Stimulated activated CD8-positive, alpha-beta memory T cell treated with anti-CD3 and anti-CD28 coated beads, Interleukin-7, amount 100 ng/mL, for 1 hour (primary cell): Measurements from ENCODE around the gene JADE2.
"Not testable (repeated sequence)": the region's sequence is repeated elsewhere in the genome, so short reads cannot be mapped to it uniquely, and the experiment has no call there.

Experiments used
- DNase-seq, 2 donors: peaks; one replicate each; pipeline ENCODE4 v3.0.0-alpha.2; 2020; ENCODE audit warnings: low read depth in 2 of 2

The JADE2 gene

DNA sequence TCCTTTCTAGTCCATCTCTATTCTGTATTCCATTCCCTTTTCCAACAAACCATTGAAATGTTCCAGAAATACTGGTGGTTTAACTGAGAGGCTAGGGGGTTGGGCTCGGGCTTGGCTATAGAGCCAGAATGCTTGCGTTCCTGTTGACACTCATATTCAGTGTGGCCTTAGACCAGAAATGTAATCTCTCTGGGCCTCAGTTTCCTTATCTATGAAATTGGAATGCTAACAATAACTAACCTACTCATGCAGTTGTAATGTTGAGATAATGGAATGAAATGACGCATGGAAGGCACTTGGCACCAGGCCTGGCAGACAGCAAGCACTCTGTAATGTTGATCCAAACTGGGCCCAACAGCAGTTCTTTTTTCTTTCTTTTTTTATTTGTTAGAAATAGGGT is 26.8 kb downstream of the JADE2 start:
- no peak for DNase-seq

DNA sequence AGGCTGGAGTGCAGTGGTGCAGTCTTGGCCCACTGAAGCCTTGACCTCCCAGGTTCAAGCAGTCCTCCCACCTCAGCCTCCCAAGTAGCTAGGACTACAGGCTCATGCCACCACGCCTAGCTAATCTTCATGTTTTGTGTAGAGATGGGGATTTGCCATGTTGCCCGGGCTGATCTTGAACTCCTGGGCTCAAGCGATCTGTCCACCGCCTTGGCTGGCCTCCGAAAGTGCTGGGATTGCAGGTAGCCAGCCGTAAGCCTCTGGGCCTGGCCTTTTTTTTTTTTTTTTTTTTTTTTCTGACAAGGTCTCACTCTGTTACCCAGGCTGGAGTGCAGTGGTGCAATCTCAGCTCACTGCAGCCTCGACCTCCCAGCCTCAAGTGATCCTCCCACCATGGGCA is 27.2 kb downstream of the JADE2 start:
- not testable (repeated sequence) for DNase-seq

DNA sequence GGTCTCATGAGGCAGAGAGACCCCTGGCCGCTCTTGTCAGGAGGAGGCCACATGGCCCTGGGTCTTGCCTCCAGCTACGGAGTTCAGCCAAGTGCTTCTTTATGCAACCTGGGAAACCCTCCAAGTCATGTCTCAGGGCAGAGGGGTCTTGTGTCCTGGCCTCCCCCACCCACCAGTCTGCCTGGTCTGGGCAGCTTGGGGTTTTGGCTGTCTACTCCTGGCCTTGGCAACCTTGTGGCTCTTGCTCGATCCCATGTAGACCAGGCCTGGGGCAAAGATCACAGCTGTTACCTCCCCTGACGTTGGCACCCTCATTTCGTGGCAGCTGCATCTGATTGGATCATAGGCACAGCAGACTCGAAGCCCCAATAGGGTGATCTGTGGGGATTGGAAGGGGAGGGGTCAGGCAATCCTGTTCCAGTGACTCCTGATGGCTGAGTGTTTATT is 28.4 kb downstream of the JADE2 start:
- no peak for DNase-seq

DNA sequence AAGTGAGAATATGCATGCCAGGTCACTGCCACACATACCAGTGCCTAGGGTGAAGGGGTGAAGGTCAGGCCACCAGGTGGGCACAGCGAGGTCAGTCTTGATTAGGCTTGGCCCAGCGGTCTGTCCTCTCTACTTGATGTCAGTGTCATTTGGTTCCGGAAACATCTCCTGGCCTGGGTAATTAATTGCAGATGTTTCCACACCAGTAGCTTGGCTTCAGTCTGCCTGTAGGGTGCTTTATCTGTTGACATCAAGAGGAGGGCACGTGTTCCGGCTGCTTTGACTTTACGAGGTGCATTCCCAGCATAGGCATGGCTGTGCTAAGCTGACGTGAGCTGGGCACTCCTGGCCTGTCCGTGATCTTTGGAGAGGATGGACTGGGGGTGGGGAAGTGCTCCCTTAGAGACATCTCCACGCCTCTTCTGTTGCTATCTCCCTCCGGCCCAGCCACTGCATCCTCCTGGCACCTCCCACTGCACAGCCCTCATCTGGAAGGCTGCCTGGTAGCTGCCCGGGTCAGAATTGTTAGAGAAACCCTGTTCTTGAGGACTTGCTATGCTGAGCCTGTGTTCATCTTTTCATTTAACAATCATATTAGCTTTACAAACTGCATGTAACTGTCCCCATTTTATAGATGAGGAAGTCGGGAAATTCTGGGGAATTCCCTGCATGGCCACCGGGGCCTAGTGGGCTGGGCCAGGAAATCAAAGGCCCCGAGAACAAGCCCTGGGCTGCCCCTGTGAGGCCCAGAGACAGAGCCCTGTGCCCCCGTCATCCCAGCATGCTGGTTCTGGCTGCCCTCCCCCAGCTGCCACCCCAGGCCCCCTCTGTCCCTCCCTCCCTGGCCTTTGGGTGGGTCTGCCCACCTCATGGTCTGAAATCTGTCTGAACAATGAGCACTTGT is 29.1 kb downstream of the JADE2 start:
- DNase-seq = no peak

DNA sequence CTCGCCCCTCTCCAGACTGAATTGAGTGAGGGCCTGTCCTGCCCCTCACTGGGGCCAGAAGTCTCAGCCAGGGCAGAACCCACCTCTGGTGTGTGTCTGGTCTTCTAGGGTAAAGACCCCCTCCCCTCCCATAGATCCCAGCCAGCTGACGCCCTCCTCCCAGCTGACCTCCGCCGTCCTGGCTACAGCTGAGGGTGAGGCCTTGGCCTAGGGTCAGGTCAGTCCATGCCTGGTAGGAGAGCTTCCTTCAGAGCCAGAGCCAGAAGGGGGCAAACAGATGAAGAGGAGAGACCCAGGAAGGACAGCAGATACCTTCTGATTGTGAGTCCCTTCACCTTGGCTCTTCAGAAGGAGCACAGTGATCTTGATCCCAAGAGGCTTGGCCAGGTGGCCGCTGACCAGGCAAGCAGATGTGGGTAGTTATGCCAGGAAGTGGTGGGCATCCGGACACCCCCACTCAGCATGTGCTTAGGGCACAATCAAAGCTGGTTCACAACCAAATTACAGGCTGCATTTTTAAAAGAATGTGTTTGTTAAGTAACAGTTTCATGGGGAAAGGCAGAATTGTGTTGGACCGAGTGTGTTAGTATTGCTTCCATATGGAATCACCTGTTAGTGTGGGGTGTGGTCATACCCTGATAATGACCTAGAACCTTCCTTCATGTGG is 29.9 kb downstream of the JADE2 start:
- no peak for DNase-seq

DNA sequence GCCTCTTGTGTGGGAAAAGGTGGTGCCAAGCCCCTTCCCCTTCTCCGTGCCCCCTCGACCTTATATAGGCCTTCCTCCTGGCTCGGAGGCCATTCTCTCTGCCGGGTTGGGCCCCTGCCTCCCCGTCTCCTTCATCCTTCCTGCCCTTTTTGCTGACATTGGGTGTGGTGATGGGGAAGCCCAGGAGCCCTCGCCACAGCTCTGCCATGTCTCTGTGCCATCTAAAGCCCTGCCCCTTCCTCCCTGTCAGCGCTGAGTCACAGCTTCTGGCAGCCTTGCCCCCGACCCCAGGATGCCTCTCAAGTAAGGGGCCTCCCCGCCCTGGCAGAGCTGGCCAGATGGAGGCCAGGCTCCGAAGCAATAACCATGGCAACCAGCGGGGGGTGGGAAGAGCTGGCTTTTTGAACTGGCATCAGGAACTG is 30.4 kb downstream of the JADE2 start:
- peak; percentile 44 to 46 for DNase-seq

DNA sequence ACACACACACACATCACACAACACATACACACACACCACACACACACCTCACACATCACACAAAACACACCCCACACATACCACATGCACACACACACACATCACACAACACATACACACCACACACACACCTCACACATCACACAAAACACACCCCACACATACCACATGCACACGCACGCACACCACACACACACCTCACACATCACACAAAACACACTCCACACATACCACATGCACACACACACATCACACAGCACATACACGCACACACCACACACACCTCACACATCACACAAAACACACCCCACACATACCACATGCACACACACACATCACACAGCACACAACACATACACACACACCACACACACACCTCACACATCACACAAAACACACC is 31.1 kb downstream of the JADE2 start:
- not testable (repeated sequence) for DNase-seq

DNA sequence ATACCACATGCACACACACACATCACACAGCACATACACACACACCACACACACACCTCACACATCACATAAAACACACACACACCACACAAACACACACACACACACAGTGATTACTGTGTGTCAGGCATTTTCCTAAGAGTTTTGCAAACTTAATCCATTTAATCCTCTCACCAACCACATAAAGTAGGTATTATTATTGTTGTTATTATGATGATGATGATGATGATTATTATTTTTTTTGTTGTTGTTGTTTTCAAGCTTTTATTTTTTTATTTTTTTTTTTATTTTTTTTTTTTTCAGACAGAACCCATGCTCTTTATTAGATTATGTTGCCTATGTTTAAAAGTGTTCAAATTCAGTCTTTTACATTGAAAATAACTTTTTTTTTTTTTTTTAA is 31.5 kb downstream of the JADE2 start:
- no peak for DNase-seq

DNA sequence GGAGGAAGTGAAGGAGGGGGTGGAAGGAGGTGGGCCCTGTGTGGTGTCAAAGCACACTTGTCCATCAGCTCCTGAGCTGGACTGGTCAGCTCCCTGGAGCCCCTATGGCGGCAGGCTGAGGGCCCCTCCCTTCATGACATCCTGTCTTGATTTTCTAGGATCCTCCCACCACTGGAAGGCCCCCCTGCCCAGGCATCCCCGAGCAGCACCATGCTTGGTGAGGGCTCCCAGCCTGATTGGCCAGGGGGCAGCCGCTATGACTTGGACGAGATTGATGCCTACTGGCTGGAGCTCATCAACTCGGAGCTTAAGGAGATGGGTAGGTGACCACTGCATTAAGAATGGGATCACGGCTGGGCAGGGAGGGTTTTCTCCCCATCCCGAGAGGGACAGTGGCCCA is 34.2 kb downstream of the JADE2 start:
- DNase-seq = no peak

DNA sequence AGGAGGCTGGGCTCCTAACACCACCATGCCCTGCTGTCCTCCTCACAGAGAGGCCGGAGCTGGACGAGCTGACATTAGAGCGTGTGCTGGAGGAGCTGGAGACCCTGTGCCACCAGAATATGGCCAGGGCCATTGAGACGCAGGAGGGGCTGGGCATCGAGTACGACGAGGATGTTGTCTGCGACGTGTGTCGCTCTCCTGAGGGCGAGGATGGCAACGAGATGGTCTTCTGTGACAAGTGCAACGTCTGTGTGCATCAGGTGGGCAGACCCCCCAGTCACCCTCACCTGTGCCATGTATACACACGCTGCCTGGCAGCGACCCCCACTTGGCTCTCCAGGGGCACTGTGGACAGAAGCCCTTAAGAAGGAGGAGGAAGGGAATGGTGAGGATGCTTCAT is 35.2 kb downstream of the JADE2 start:
- no peak for DNase-seq

DNA sequence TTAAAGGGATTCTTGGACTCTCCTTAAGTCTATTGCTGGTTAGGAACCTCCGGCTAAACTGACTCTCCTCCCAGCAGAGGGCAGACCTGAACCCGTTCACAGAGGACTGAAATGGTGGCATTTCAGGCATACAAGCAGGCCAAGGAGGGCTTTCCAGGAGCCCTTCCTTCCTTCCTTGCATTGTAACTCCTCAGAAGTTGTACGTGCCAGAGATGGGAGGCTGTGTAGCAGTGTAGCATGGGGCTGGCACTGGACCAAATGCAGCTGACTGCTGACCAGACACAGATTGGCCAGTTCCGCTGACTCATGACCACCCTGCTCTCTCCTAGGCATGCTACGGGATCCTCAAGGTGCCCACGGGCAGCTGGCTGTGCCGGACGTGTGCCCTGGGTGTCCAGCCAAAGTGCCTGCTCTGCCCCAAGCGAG is 36.4 kb downstream of the JADE2 start:
- no peak for DNase-seq

DNA sequence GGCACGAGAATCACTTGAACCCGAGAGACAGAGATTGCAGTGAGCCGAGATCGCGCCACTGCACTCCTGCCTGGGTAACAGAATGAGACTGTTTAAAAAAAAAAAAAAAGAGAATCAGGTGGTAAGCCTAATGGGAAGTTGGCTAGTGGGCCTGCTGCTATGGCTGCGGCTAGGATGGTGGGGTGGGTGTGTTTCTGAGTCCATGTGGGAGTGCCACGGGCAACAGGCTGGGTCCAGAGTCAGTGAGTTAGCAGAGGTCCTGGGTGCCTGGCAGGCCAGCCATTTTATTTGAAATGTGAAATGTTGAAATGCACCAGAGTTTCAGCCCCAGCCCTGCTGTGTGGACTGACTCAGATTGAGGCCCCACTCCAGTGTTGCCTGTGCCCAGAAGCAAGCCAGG is 37.8 kb downstream of the JADE2 start:
- DNase-seq = no peak

DNA sequence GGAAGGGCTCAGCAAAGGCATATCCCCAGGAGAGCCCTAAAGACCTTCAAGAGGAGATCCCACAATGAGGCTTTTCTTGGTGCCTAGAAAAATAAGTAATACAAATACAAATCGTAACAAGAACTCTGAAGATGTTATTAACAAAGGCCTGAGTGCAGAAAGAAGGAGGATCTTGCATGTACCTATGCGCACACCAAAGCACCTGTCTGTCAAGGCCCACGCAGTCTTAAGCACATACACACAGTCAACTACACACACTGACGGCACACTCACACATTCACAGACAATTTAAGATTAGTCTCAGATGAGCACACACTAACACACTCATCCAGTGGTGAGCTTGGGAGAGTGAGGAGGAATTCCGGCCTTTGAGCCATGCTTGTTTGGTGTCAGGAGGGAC is 38.5 kb downstream of the JADE2 start:
- no peak for DNase-seq

DNA sequence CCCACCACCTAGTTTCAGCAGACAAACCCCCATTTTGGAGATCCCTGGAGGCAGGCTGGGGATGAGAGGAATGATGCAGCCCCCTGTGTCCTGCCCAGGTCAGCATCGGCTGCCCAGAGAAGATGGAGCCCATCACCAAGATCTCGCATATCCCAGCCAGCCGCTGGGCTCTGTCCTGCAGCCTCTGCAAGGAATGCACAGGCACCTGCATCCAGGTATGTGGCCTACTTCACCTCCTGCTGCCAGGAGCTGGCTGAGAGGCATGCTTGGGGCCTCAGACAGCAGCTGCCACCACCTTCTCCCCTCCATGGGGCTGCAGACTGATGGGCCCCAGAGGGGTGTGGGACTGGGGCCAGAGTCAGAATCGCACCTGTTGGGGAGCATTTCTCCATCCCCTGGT is 38.9 kb downstream of the JADE2 start:
- DNase-seq = no peak

DNA sequence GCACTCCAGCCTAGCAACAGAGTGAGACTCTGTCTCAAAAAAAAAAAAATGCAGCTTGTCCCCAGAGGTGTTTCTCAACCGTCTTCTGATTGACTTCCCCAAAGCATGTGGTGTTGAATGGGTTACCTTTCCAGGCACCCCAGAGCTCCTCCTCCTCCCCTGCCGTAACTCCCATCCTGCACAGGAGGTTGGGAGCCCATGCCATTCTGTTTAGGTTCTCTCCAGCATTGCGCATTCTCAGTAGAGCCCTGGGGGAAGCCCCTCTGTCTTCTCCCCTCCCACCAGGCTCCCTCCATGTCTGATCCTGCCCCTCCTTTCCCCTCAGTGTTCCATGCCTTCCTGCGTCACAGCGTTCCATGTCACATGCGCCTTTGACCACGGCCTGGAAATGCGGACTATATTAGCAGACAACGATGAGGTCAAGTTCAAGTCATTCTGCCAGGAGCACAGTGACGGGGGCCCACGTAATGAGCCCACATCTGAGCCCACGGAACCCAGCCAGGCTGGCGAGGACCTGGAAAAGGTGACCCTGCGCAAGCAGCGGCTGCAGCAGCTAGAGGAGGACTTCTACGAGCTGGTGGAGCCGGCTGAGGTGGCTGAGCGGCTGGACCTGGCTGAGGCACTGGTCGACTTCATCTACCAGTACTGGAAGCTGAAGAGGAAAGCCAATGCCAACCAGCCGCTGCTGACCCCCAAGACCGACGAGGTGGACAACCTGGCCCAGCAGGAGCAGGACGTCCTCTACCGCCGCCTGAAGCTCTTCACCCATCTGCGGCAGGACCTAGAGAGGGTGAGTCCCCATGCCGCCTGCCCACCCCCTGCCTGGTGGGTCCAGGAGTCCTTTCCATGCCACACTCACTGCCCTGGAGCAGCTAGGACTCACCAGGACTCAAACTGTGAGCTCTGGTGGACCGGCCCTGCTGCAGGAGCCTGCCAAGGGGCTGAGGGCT is 40.6 kb downstream of the JADE2 start:
- no peak for DNase-seq

DNA sequence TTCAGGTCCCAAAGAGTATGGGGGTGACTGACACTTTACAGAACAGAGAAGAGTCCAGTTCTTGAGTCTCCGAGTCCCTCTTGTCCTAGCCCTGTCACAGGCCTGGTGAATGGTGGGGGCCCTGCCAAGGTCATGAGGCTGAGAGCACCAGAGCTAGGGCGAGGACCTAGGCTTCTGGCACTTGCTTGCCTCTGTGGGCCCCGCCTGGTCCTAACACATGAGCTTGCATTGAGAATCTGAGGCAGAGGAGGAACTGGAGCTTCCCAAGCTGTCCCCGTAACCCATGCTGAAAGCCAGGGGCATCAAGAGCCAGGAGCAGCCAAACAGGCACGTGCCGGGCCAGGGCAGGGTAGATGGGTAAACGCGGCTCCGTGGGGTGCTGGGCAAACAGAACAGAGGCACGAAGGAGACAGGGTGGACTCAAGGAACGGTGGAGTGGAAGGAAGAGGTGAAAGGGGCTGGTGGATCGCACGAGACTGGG is 41.3 kb downstream of the JADE2 start:
- DNase-seq = no peak

DNA sequence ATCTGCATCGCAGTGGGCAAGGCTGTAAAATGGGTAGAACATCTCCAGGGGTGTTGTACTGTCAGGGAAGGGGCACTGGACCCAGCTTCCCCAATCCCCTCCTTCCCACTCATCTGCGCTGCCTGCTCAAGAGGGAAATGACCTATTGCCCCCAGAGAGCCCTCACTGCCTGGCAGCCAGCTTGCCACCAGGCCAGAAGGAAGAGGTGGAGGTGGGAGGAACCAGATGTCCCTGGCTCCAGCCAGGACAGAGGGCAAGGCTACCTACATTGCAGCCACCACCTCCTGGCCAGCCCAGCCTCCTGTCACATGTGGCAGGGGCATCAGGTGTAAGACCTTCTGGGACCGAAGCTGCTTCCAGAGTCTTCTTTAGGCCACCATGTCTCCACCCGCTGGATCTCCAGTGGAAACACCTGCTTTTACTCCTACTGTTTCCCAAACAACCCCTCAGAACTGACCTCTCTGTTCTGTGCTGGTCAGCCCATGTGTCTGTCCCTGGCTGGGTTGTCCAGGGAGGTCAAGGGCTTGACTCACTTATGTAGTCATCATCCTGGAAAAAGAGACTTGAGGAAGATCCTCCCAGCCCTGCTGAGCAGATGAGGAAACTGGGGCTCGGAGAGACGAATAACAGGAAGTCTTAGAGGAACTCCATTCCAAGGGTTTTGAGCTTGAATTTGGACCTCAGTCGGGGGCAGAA is 42.3 kb downstream of the JADE2 start:
- DNase-seq = no peak

DNA sequence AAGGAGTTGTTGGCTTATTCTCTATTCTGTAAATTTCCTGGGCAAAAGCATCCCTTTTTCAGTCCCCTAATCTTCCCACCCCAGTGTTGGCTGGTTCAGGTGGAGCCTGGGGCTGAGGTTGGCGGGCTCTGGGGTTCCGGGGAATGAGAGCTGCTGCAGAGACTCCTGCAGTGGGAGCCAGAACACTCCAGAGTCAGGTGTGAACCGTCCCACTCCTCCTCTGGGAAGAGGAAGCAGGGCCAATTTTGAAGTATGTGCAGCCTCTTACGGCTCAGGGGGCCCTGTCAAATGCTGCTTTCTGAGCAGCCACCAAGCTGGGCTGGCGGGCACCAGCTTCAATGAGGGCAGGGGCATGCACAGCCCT is 42.8 kb downstream of the JADE2 start:
- DNase-seq = no peak

DNA sequence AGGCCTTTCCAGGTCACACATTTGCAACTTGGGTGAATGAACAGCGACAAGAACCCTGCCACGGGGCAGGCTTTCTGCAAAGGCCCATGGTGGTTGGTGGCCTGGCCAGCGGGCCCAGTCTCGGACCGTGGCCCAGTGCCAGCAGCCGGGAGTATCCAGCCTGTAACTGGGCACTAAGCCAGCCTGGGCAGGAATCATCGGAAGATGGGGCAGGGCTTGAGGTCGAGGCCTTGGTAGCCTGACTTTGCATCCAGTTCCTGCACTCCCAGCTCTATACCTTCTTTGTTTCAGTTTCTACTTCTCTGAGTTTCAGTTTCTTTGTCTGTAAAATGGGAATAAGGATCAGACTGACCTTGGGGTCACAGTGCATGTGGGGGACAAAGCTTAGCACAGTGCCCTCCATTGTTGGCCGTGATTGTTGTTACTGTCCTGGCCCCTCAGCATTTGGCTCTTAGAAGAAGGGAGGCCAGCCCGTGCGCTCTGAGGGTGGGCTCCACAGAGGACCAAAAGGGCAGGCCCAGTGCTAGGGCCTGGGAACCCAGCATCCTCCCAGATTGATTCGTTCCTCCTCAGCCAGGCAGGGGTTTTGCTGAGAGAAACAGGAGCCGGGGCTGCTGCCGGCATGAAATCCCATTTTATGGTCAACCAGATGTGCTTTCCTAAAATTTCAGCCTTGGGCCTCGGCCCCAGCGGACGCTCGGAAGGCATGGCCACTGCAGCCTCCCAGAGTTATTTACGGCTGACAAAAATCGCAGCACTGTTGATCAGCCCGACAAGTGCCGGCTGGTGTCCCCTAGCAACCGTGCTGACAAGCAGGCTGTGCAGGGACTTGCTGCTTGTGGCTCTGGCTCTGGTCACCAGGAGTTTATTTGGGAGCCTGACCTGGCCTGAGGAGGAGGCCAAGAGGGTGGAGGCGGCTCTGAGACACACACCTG is 43.6 kb downstream of the JADE2 start:
- DNase-seq = no peak

DNA sequence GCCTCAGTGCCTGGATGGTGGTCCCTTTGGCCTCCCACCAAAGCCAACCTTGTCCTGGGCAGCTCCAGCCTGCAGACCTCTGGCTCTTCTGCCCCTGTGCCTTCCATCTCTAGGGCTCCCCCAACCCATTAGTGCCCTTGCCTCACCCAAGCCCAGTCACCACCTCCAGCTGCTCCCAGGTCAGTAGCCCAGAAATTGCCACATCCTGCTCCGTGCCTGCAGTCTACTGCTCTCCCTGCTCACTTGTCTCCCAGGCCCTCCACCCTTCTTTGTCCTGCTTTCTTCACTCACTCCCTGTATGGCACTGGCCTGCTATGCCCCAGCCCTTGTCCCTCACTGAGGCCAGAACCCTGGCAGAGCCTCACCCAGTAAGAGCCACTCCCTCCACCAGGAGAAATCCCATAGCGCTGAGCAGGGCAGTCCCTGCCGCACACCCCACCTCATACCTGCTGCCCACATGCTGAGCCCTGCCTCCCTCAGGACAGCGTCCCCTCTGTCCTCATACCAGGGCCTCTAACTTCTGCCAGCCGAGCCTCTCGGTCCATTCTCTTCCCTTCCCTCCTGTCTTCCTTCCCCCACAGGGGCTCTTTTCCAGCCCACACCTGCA is 44.4 kb downstream of the JADE2 start:
- no peak for DNase-seq
